Measurements from ENCODE around the gene MYLK. TPM values are rescaled to one million over a fixed set of nuclear protein-coding genes. Genes with fewer than 3 reads are reported as not detected.

The MYLK gene
- total RNA-seq, 4 donors from 2014 or later, result 24.6 to 47.0 (median 39.2) TPM

DNA sequence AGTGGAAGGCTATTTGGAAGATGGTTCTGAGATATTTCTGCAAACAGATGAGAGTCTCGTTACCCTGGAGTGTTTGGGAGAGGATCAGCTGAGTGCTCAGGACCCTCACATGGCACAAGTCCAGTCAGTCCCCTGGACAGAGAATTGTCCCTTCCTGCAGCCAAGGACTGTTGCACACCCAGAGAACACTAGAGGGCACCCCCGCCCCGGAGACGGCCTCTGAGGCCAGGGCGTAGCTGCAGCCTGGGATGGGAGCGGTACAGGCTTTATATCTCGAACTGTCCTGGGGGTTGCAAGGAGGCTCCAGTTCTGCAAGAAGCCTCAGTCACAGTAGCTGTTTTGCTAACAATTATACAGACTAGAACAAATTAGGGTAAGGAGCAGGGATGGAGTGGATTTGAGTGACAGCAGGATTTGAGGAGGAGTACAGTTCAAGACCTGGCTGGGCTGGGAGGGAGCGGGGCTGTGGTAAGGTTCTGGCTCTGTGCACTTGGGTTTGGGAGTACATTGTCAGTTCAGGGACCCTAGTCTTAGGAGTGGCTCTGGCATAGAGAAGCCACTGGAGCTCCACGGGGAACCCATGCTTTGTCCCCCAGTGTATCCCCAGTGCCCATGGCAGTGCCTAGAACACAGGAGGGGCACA lies 231.7 kb downstream of the MYLK start:
- 31% methylated on average over 9 of the region's 9 CpGs for WGBS
- DNase-seq (ENCODE audit: low spot score in 2 of 2), result peak; percentile 87 to 89
- peak overlapping the region; percentile 9 for H3K27ac ChIP-seq
- H3K36me3 ChIP-seq, result peaks cover 6% of the 10 kb centered on the region
- no peaks in the 10 kb centered on the region for H3K27me3 ChIP-seq
- peaks cover 28% of the 10 kb centered on the region for H3K4me1 ChIP-seq
- H3K4me3 ChIP-seq, result no peak overlapping the region
- no peaks in the 10 kb centered on the region for H3K9me3 ChIP-seq
- TF ChIP-seq, protein P1, sequence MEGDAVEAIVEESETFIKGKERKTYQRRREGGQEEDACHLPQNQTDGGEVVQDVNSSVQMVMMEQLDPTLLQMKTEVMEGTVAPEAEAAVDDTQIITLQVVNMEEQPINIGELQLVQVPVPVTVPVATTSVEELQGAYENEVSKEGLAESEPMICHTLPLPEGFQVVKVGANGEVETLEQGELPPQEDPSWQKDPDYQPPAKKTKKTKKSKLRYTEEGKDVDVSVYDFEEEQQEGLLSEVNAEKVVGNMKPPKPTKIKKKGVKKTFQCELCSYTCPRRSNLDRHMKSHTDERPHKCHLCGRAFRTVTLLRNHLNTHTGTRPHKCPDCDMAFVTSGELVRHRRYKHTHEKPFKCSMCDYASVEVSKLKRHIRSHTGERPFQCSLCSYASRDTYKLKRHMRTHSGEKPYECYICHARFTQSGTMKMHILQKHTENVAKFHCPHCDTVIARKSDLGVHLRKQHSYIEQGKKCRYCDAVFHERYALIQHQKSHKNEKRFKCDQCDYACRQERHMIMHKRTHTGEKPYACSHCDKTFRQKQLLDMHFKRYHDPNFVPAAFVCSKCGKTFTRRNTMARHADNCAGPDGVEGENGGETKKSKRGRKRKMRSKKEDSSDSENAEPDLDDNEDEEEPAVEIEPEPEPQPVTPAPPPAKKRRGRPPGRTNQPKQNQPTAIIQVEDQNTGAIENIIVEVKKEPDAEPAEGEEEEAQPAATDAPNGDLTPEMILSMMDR (IDR thresholded peaks at IDR 0.05), result peak; percentile 74 to 85
- TF ChIP-seq POLR2A (IDR thresholded peaks at IDR 0.05), result no peak
- no peak for TF ChIP-seq EP300 (IDR thresholded peaks at IDR 0.05)
- no peak for TF ChIP-seq POLR2AphosphoS5 (IDR thresholded peaks at IDR 0.05)

DNA sequence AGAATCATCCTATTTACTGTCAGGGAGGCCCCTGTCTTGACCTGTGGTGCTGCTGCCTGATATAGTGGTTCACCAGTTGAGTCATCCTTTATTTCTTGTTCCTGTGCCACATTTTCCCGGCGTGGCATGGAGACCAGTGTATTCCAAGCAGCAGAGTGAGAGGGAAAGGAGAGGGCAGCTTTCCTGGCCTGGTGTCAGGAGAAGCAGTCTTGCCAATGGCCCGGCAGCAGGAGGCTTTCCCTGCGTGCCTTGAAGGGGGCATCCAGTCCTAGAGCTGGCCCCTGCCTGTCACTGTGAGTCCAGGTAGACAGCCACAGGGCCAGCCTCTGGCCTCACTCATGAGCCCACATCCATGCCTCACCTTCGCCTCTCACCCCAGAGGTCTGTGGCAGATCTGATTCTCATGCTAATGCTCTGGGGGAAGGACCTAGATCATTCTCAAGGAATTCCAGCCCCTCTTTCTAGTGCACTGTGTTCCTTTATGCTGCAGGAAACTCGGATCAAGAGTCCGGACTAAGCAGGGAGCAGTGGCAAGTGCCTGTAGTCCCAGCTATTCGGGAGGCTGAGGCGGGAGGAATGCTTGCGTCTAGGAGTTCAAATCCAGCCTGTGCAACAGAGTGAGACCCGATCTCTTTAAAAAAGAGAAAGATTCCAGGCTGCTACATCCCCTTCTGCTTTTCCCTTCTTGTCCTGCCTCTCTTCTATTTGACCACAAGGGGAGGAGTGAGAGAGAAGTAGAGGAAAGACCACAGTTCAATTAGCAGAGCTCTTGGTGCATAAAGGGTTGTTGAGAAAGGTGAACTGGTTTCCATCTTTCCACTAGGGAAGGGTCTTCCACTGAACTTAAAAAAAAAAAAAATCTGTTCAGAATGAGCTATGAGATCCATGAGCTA lies 232.4 kb downstream of the MYLK start:
- peaks cover 12% of the 10 kb centered on the region for H3K36me3 ChIP-seq
- no peak for DNase-seq (ENCODE audit: low spot score in 2 of 2)
- H3K9me3 ChIP-seq, result no peaks in the 10 kb centered on the region
- peaks cover 20% of the 10 kb centered on the region for H3K4me1 ChIP-seq
- no peak overlapping the region for H3K4me3 ChIP-seq
- no peaks in the 10 kb centered on the region for H3K27me3 ChIP-seq
- H3K27ac ChIP-seq, result no peak overlapping the region
- WGBS, result 81% methylated on average over 8 of the region's 11 CpGs
- TF ChIP-seq POLR2A (IDR thresholded peaks at IDR 0.05) (no peak), POLR2AphosphoS5 (IDR thresholded peaks at IDR 0.05) (no peak), EP300 (IDR thresholded peaks at IDR 0.05) (no peak)
- TF ChIP-seq, protein P1 (IDR thresholded peaks at IDR 0.05), result no peak

DNA sequence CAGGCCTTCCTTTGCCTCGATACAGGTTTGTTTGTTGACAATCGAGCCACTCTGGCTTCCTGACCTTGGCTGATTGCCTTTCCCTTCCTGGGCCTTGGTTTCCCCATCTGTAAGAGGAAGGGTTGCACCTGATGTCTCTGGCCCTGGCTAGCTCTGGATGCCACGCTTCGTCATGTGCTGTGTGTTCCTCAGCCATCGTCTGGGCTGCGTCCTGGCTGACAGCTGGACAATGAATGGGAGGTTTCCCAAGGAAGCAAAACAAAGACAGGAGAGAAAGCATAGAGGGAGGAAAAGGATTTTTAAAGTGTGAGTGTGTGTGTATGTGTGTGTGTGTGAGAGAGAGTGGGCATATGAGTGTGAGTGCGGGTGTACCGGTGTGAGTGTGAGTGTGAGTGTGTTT lies 234.0 kb downstream of the MYLK start:
- no peak for TF ChIP-seq EP300 (IDR thresholded peaks at IDR 0.05)
- TF ChIP-seq POLR2A (IDR thresholded peaks at IDR 0.05), result no peak
- TF ChIP-seq, protein P1 (IDR thresholded peaks at IDR 0.05), result no peak
- no peak for TF ChIP-seq POLR2AphosphoS5 (IDR thresholded peaks at IDR 0.05)
- H3K27me3 ChIP-seq, result no peaks in the 10 kb centered on the region
- H3K27ac ChIP-seq, result no peak overlapping the region
- H3K9me3 ChIP-seq, result no peaks in the 10 kb centered on the region
- H3K4me3 ChIP-seq, result no peak overlapping the region
- DNase-seq (ENCODE audit: low spot score in 2 of 2), result no peak
- peaks cover 15% of the 10 kb centered on the region for H3K36me3 ChIP-seq
- H3K4me1 ChIP-seq, result peaks cover 20% of the 10 kb centered on the region
- 92% methylated on average over 8 of the region's 8 CpGs for WGBS

DNA sequence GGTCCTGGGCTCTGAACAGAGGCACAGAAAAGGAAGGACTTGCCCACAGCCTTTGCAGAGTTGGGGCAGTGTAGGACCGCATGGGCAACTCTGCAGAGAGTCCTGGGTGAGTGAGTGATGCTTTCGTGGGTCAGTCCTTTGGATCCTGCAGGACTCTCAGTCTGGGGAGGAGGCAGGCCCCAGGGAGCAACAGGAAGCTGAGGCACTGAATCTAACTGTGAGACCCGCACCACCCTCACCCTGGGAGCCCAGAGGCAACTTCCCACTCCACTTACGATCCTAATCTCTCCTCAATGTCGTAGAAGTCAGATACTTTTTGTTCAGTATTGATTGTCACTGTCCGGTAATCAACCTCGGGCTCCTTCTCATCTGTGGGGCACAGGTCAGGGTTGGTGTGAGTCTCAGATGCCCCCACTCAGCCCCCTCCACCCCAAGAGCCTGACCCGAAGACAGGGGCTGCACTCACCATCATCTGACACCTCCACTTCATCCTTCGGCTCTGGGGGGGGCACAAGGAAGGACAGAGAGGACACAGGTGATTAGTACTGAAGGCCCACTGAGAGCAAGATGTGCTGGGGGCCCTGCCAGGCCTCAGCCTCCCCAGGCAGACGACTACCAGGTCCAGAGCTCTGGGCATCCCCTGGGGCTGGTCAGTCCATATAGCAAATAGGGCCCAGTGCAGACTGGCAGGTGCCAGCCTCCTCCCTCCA lies 235.3 kb downstream of the MYLK start:
- 89% methylated on average over 10 of the region's 10 CpGs for WGBS
- H3K36me3 ChIP-seq, result peaks cover 15% of the 10 kb centered on the region
- H3K27me3 ChIP-seq, result no peaks in the 10 kb centered on the region
- no peak overlapping the region for H3K4me3 ChIP-seq
- TF ChIP-seq POLR2A (IDR thresholded peaks at IDR 0.05) (no peak), POLR2AphosphoS5 (IDR thresholded peaks at IDR 0.05) (no peak), EP300 (IDR thresholded peaks at IDR 0.05) (no peak)
- TF ChIP-seq, protein P1 (IDR thresholded peaks at IDR 0.05), result no peak
- peaks cover 15% of the 10 kb centered on the region for H3K4me1 ChIP-seq
- no peak overlapping the region for H3K27ac ChIP-seq
- no peaks in the 10 kb centered on the region for H3K9me3 ChIP-seq
- DNase-seq (ENCODE audit: low spot score in 2 of 2), result no peak

Measured in suprapubic skin (tissue), 4 donors.